Osteocyte (in vitro differentiated cells): ENCODE data around the gene EEF1A2. TPM values are rescaled to one million over a fixed set of nuclear protein-coding genes. Genes with fewer than 3 reads are reported as not detected.

Source experiments
- DNase-seq: peaks from one replicate; pipeline ENCODE4 v3.0.0; 2021; ENCODE audit warnings: mixed read lengths; ENCODE audit not compliant: unreplicated experiment; ENCODE audit errors: extremely low spot score
- H3K27ac Mint-ChIP-seq: one replicate; pipeline ENCODE4 v1.8.0; 2021; ENCODE audit warnings: mild to moderate bottlenecking, mixed read lengths; ENCODE audit not compliant: unreplicated experiment
- H3K27me3 Mint-ChIP-seq: one replicate; pipeline ENCODE4 v1.8.0; 2021; ENCODE audit warnings: mixed read lengths; ENCODE audit not compliant: unreplicated experiment
- H3K36me3 Mint-ChIP-seq: one replicate; pipeline ENCODE4 v1.8.0; 2021; ENCODE audit warnings: mixed read lengths; ENCODE audit not compliant: unreplicated experiment
- H3K4me1 Mint-ChIP-seq: one replicate; pipeline ENCODE4 v1.8.0; 2021; ENCODE audit warnings: mixed read lengths; ENCODE audit not compliant: unreplicated experiment
- H3K4me3 Mint-ChIP-seq: one replicate; pipeline ENCODE4 v1.8.0; 2021; ENCODE audit warnings: mild to moderate bottlenecking, moderate library complexity, mixed read lengths; ENCODE audit not compliant: unreplicated experiment
- H3K9me3 Mint-ChIP-seq: one replicate; pipeline ENCODE4 v1.8.0; 2021; ENCODE audit warnings: mixed read lengths; ENCODE audit not compliant: unreplicated experiment
- total RNA-seq: library from RNA; stranded (reverse); gene quantifications from 2 replicates; pipeline ENCODE4 v1.2.1, GENCODE V29; 2021
- TF ChIP-seq, protein P1 (sequence below): fragments of 200-600 bp; sonication (generic); IDR thresholded peaks from 2 replicates; pipeline ENCODE4 v1.5.0; 2021; ENCODE audit warnings: antibody characterized with exemption, mild to moderate bottlenecking, moderate library complexity

The EEF1A2 gene
- total RNA-seq, 1 donor from 2014 or later = 0.56 TPM

DNA sequence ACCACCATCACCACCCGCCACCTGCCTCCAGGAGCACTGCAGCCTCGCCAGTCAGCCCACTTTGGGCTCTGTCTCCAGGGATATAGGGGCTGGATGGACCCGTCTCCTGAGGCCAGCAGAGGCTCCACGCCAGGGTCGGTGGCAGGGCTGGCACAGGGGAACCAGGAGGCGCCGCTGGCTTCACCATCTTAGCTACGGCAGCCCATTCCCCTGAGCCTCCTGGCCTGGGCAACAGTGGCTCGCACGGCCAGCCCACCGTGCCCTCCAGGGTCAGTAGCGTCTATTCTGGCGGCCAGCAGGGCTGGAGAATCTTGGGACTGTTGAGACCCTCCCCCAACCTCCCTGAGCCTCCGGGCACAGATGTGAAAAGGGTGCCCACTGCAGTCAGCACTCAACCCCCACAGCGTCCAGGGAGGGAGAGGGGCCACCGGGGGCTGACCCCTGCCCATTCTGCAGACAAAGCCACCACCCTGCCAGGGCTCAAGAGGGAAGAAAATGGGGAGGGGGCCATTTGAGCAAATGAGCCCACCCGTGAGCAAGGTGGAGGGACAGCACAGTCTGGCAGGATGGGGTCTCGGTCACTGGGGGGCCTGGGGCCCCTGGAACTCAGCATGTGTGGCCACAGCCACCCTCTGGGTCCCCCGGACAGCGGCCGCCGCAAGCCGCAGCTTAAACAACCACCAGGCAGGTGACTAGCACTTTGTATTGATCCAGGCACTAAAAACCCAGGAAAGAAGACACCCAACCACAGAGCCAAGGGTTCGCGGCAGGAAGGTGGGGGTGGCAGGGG is 55.1 kb downstream of the EEF1A2 start:
- Mint-ChIP-seq H3K27me3 (no peaks in the 10 kb centered on the region), H3K36me3 (no peaks in the 10 kb centered on the region), H3K4me1 (no peaks in the 10 kb centered on the region), H3K27ac (no peak overlapping the region), H3K9me3 (no peaks in the 10 kb centered on the region), H3K4me3 (no peak overlapping the region)
- no peak for DNase-seq
- TF ChIP-seq, protein P1, sequence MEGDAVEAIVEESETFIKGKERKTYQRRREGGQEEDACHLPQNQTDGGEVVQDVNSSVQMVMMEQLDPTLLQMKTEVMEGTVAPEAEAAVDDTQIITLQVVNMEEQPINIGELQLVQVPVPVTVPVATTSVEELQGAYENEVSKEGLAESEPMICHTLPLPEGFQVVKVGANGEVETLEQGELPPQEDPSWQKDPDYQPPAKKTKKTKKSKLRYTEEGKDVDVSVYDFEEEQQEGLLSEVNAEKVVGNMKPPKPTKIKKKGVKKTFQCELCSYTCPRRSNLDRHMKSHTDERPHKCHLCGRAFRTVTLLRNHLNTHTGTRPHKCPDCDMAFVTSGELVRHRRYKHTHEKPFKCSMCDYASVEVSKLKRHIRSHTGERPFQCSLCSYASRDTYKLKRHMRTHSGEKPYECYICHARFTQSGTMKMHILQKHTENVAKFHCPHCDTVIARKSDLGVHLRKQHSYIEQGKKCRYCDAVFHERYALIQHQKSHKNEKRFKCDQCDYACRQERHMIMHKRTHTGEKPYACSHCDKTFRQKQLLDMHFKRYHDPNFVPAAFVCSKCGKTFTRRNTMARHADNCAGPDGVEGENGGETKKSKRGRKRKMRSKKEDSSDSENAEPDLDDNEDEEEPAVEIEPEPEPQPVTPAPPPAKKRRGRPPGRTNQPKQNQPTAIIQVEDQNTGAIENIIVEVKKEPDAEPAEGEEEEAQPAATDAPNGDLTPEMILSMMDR = no peak

DNA sequence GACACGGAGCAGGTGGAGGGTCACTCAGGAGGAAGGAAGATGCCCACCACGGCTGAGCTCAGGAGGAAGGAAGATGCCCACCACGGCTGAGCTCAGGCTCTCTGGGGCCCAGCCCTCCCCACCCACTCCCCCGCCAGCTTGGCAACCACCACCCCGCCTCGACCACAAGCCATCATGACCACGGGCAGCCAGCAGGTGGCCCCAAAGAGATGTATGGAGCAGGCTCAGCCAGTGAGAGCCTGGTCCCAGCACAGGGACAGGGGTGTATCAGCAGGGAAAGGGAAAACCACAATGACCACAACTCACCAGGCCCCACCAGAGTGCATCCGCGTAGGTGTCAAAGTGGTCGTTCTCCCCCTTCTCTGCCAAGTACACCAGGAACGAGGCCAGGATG is 56.8 kb downstream of the EEF1A2 start:
- Mint-ChIP-seq H3K27ac (no peak overlapping the region), H3K36me3 (no peaks in the 10 kb centered on the region), H3K27me3 (no peaks in the 10 kb centered on the region), H3K4me3 (no peak overlapping the region), H3K4me1 (no peaks in the 10 kb centered on the region), H3K9me3 (no peaks in the 10 kb centered on the region)
- DNase-seq = no peak
- TF ChIP-seq, protein P1 = no peak

DNA sequence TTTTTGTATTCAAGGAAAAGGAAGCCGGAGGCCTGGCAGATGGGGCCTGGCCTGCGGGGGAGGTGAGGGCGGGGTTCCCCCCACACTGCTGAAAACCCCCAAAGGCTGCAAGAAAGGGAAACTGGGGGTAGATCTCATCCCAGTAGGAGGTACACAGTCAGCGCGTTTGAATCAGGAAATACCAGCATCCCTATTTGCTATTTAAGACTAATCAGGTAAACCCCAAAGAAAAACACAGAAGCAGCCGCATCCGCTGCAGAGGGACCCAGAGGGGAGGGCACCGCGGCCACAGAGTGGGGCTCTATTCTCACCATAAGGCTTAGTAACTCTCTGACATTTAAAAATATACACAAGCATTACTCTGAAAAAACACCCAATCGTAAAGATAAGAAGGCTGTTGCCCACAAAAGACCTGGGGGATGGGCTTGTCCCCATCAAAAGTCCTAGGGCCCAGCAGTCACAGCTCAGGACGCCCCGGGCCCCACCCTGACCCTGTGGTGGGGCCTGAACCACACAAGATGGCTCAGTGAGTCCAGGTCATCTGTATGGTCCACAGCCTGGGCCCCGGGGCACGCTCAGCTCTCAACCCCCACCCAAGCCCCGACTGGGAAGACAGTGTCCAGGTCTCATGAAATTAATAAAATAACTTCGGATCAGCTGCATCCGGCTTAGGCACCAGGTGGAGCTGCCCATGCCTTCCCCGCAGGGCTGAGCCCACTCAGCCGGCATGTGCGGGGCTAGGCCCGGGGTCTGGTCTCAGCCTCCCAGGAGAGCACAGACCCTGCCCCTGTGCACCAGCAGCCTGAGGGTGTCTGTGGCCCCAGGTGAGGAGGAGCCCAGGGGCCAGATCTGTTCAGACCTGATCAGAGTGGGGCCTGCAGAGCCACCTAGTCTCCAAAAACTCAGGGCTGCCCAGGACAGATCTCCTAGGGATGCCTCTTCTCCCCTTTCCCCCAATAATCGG is 57.5 kb downstream of the EEF1A2 start:
- TF ChIP-seq, protein P1 = no peak
- Mint-ChIP-seq H3K4me1 (no peaks in the 10 kb centered on the region), H3K27ac (no peak overlapping the region), H3K36me3 (no peaks in the 10 kb centered on the region), H3K9me3 (no peaks in the 10 kb centered on the region), H3K27me3 (no peaks in the 10 kb centered on the region), H3K4me3 (no peak overlapping the region)
- DNase-seq = no peak

DNA sequence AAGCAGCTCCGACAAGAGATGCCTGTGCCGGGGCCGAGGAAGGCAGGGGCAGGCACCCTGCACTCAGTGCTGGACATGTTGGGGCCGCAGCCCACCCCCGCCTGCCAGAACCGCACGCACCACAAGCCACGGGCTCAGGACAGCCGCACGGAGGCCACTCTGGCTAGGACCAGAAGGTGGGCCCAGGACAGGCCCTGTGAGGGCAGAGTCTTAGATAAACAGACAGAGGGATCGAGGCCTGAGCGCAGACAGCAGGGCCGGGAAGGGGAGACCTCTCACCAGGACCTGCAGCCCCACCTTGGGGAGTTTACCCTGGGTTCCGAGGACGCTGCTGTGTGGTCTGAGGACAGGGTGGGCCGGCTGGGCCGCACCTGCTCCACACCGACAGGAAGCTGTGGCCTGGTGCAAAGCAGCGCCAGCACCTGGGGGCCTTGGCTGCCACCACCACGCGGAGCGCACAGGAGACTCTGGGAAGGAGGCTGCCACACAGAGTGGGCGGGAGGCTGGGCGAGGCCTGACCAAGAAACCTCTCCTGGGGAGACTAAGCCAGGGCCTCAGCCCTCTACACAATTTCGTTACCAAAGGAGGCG is 58.4 kb downstream of the EEF1A2 start:
- no peak for DNase-seq
- no peak overlapping the region for H3K4me3 Mint-ChIP-seq
- no peaks in the 10 kb centered on the region for H3K36me3 Mint-ChIP-seq
- TF ChIP-seq, protein P1 = no peak
- no peaks in the 10 kb centered on the region for H3K9me3 Mint-ChIP-seq
- no peak overlapping the region for H3K27ac Mint-ChIP-seq
- no peaks in the 10 kb centered on the region for H3K27me3 Mint-ChIP-seq
- H3K4me1 Mint-ChIP-seq = no peaks in the 10 kb centered on the region

DNA sequence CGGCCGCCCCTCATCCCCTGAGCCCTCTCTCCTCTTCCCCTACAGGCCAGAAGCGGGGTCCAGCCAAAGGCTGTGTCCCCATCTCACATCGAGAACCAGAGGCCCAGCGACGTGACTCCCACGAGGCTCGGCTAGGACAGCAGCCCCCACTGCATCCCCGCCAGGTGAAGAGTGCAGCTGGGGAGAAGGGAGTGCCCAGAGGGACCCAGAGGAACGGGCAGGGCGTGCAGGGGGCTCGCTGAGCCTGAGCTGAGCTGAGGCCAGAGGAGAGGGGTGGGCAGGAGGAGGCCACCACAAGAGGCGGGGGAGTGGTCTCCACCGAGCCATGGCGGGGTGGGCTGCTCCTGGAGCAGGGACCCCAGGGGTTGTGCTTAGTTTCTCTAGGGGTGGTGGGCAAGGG is 59.0 kb downstream of the EEF1A2 start:
- no peak for DNase-seq
- Mint-ChIP-seq H3K27ac (no peak overlapping the region), H3K36me3 (no peaks in the 10 kb centered on the region), H3K4me1 (no peaks in the 10 kb centered on the region), H3K4me3 (no peak overlapping the region), H3K27me3 (no peaks in the 10 kb centered on the region), H3K9me3 (no peaks in the 10 kb centered on the region)
- TF ChIP-seq, protein P1 = no peak
